Liver (tissue), 3 donors: ENCODE measurements around the gene AMOTL1.

ENCODE experiments used
- CTCF ChIP-seq: fragments of 150-350 bp; IDR thresholded peaks from 2 replicates; pipeline ENCODE4 v1.5.1; 2017; ENCODE audit warnings: improper control_type of control experiment, low read depth, low read length; ENCODE audit not compliant: missing input control
- RAD21 ChIP-seq, 2 donors: IDR thresholded peaks; 2 replicates each; pipeline ENCODE4 v1.6.1; 2016; ENCODE audit warnings: antibody characterized with exemption in 2 of 2, mild to moderate bottlenecking in 2 of 2
- RXRA ChIP-seq, 2 donors: IDR thresholded peaks; 2 replicates each; pipeline ENCODE4 v1.6.1; 2017 to 2018; ENCODE audit warnings: antibody characterized with exemption in 2 of 2, mild to moderate bottlenecking in 1 of 2
- donor health status: healthy.
- donor health status: healthy.

GRCh38 chr11:94882931-94883330, 114.8 kb downstream of the AMOTL1 start:
- TF ChIP-seq CTCF (no peak), RXRA (IDR thresholded peaks at IDR 0.05) (no peak), RAD21 (IDR thresholded peaks at IDR 0.05) (no peak)
